Upper lobe of left lung (tissue), 6 donors: ENCODE measurements around the gene HSPB7. TPM values are rescaled to one million over a fixed set of nuclear protein-coding genes. Genes with fewer than 3 reads are reported as not detected.

Experiments
- ATAC-seq, 2 donors: fragments of 200-7000 bp; cut with Tn5 transposase; one replicate each; pipeline ENCODE4 v1.9.1; 2022; ENCODE audit warnings: mild to moderate bottlenecking in 2 of 2, moderate library complexity in 2 of 2; ENCODE audit not compliant: low FRiP score in 2 of 2
- DNase-seq, 2 donors: peaks; one replicate each; pipeline ENCODE4 v3.0.0-alpha.2; 2019 to 2020
- H3K27ac ChIP-seq, 4 donors: fragments of 200-600 bp; sonication (generic); one replicate each; pipeline ENCODE4 v1.5.1; 2016 to 2019
- H3K27me3 ChIP-seq, 4 donors: fragments of 200-600 bp; sonication (generic); one replicate each; pipeline ENCODE4 v1.5.1; 2017 to 2019
- H3K36me3 ChIP-seq, 4 donors: fragments of 200-600 bp; sonication (generic); one replicate each; pipeline ENCODE4 v1.5.1; 2016 to 2019
- H3K4me1 ChIP-seq, 4 donors: fragments of 200-600 bp; sonication (generic); one replicate each; pipeline ENCODE4 v1.5.1; 2018 to 2019
- H3K4me3 ChIP-seq, 4 donors: fragments of 200-600 bp; sonication (generic); one replicate each; pipeline ENCODE4 v1.5.1; 2017 to 2019; ENCODE audit warnings: mild to moderate bottlenecking in 2 of 4, moderate library complexity in 1 of 4
- H3K9me3 ChIP-seq, 4 donors: fragments of 200-600 bp; sonication (generic); one replicate each; pipeline ENCODE4 v1.5.1; 2018 to 2019
- EP300 ChIP-seq, 4 donors: sonication (generic); formaldehyde crosslinking; IDR thresholded peaks; one replicate each; pipeline ENCODE4 v1.5.1; 2017; ENCODE audit warnings: antibody characterized with exemption in 4 of 4, control low read depth in 2 of 4
- POLR2A ChIP-seq, 4 donors: fragments of 450-650 bp; IDR thresholded peaks; one replicate each; pipeline ENCODE4 v1.5.1; 2016 to 2017; ENCODE audit warnings: antibody characterized with exemption in 4 of 4, mild to moderate bottlenecking in 2 of 4
- POLR2AphosphoS5 ChIP-seq, 2 donors: sonication (generic); formaldehyde crosslinking; IDR thresholded peaks; one replicate each; pipeline ENCODE4 v1.5.1; 2017; ENCODE audit warnings: antibody characterized with exemption in 2 of 2
- WGBS, 2 donors: methylation state at CpG; one replicate each; pipeline ENCODE4 v1.1.5; 2017 to 2018; 5-methylcytosine and 5-hydroxymethylcytosine counted together
- total RNA-seq, 6 donors: library from RNA; depleted of rRNA in 4 of 6; stranded (reverse); fragments of >200 nt in 4 of 6; gene quantifications; one replicate each; pipeline versions ENCODE4 v1.1.0 to v1.2.1, GENCODE V29; 2016 to 2021
- TF ChIP-seq, protein P1 (sequence below), 6 experiments: fragments of 450-650 bp in 4 of 6; fragments of 200-600 bp in 2 of 6; sonication (generic) in 2 of 6; IDR thresholded peaks; one replicate each; pipeline ENCODE4 v1.5.1; 2016 to 2019; ENCODE audit warnings: antibody characterized with exemption in 6 of 6
- donor health status: DM: no; HTN: no; CAD: no; lungs with moderate emphysema.
- donor health status: DM: no; HTN: yes; CAD: no; lungs with severe emphysema.

HSPB7 gene
- total RNA-seq, 6 donors from 2014 or later = 1.0 to 9.2 (median 3.0) TPM

DNA sequence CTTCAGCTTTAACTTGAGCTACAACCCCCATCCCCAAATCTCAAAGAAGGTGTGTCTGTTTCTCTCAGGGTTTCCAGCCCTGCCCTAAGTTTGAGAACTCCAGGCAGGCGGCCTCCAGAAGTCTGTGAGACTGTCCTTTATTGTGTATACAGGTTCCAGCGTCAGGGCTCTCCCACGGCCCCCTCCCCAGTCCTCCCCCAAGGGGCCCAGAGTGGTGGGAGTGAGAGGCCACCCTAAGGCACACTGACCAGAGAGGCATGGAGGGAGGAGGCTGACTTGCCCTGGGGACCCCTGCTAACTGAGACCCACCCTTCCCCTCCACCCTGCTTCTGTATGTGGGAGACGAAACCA lies 4.0 kb downstream of the HSPB7 start:
- no peak for ATAC-seq
- 47 to 52% methylated on average over 3 to 4 of the region's 4 CpGs for WGBS, 2 donors
- Histone ChIP-seq H3K27ac (peak overlapping the region in 3 of 4 donors; percentile 67 to 78 (median 77)), H3K4me1 (peaks cover 17 to 30% (median 19%) of the 10 kb centered on the region in 4 donors), H3K36me3 (no peaks in the 10 kb centered on the region), H3K27me3 (no peaks in the 10 kb centered on the region), H3K9me3 (no peaks in the 10 kb centered on the region), H3K4me3 (no peak overlapping the region)
- TF ChIP-seq EP300 (IDR thresholded peaks at IDR 0.05) (no peak), POLR2AphosphoS5 (IDR thresholded peaks at IDR 0.05) (no peak), POLR2A (IDR thresholded peaks at IDR 0.05) (no peak)
- TF ChIP-seq, protein P1, sequence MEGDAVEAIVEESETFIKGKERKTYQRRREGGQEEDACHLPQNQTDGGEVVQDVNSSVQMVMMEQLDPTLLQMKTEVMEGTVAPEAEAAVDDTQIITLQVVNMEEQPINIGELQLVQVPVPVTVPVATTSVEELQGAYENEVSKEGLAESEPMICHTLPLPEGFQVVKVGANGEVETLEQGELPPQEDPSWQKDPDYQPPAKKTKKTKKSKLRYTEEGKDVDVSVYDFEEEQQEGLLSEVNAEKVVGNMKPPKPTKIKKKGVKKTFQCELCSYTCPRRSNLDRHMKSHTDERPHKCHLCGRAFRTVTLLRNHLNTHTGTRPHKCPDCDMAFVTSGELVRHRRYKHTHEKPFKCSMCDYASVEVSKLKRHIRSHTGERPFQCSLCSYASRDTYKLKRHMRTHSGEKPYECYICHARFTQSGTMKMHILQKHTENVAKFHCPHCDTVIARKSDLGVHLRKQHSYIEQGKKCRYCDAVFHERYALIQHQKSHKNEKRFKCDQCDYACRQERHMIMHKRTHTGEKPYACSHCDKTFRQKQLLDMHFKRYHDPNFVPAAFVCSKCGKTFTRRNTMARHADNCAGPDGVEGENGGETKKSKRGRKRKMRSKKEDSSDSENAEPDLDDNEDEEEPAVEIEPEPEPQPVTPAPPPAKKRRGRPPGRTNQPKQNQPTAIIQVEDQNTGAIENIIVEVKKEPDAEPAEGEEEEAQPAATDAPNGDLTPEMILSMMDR (IDR thresholded peaks at IDR 0.05) = no peak
- no peak for DNase-seq

DNA sequence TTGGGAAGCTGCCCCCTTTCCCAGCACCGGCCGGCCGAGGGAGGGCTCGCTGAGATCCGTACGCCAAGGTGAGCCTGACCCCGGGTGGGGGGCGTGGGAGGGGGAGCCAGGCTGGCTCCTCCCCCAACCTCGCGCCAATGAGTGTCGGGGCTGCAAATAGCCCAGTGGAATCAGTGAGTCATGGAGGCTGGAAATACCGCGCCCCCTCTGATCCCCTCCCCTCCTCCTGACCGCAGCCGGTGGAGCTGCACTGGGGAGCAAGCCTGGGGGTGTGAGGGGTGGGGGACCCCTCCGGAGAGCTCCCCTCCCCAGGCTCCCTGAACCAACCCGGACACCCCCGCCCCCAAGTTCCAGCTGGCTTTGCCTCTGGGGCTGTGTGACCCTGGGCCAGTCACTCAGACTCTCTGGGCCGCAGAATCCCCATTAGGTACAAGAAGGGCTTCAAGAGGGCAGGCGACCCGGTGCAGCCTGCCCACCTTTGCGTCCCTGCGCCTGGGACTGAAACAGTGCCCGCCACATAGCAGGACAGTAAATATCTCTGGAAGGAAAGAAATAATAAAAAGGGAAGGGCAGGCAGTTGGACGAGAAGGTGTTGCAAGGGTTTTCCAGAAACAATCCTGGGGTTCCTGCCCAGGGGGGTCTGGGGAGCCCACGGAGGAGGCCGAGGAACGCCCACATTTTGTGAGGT lies 4.5 kb downstream of the HSPB7 start:
- peak in 1 of 4 donors; percentile 44 for TF ChIP-seq EP300 (IDR thresholded peaks at IDR 0.05)
- TF ChIP-seq, protein P1 (IDR thresholded peaks at IDR 0.05) = no peak
- peak overlapping the region in 3 of 4 donors; percentile 30 to 51 (median 50) for H3K4me3 ChIP-seq
- WGBS, 2 donors = 24 to 31% methylated on average over 10 to 24 of the region's 28 CpGs
- H3K9me3 ChIP-seq = no peaks in the 10 kb centered on the region
- peak overlapping the region; percentile 25 to 78 (median 72) for H3K27ac ChIP-seq
- peaks cover 15 to 25% (median 18%) of the 10 kb centered on the region in 4 donors for H3K4me1 ChIP-seq
- ATAC-seq (peak; percentile 35 to 57), DNase-seq (peak in 1 of 2 donors; percentile 42)
- no peaks in the 10 kb centered on the region for H3K27me3 ChIP-seq
- H3K36me3 ChIP-seq = no peaks in the 10 kb centered on the region

DNA sequence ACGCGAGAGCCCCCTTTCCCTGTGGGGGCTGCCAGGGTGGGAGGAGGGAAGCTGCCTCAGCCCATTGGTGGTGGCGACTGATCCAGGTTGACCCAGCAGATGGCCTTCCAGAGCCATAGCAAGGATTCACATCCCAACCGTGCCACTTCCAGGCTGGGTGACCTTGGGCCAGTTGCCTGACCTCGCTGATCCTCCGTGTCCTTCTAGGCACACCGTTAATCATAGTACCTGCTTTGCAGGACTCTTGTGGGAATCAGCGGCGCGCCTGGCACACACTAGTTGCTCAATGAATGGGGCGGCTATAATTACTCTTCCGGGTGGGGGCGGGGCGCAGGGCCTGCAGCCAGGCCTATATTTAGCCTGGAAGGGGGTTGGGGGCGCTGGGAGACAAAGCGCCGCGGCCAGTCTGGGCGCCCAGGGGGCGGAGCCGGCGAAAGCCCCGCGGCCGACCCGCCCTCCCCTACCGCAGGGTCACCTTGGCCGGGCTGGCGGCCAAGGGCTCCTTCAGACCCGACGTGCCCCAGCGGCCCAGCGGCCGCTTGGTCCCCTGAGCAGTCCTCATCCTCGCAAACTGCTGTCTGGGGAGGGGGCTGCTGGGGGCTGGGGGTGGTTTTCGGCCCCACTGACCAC lies 5.1 kb downstream of the HSPB7 start:
- DNase-seq (peak; percentile 70 to 90), ATAC-seq (peak; percentile 35 to 48)
- Histone ChIP-seq H3K9me3 (no peaks in the 10 kb centered on the region), H3K27me3 (no peaks in the 10 kb centered on the region), H3K4me1 (peaks cover 15 to 19% (median 17%) of the 10 kb centered on the region in 4 donors), H3K36me3 (no peaks in the 10 kb centered on the region), H3K27ac (peak overlapping the region; percentile 25 to 78 (median 72)), H3K4me3 (peak overlapping the region; percentile 10 to 51 (median 40))
- TF ChIP-seq, protein P1 (IDR thresholded peaks at IDR 0.05) = no peak
- no peak for TF ChIP-seq POLR2AphosphoS5 (IDR thresholded peaks at IDR 0.05)
- TF ChIP-seq POLR2A (IDR thresholded peaks at IDR 0.05) = no peak
- TF ChIP-seq EP300 (IDR thresholded peaks at IDR 0.05) = no peak
- WGBS, 2 donors = 6 to 31% methylated on average over 6 to 19 of the region's 36 CpGs

DNA sequence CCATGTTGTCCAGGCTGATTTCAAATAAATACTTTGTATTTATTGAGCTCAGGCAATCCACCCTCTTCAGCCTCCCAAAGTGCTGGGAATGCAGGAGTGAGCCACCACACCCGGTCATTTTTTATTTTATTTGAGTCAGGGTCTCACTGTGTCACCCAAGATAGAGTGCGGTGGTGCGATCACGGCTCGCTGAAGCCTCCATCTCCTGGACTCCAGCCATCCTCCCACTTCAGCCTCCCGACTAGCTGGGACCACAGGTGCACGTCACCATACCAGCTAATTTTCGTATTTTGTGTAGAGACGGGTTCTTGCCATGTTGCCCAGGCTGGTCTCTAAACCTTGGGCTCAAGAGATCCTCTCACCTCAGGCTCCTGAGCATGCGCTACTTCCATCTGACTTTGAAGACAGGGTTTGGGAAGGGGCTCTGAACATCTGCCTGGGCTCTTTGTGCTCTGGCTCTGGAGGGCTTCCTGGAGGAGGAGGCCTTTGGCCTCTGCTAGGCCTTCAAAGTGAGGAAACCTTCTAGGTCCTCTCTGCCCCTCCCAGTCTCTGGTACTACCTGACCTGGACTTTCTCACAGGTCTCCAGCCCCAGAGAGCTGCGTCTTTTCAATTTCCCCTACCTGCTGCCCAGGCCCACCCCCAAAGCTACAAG lies 5.8 kb downstream of the HSPB7 start:
- H3K27ac ChIP-seq = peak overlapping the region in 2 of 4 donors; percentile 77 to 78
- DNase-seq (no peak), ATAC-seq (no peak)
- H3K4me1 ChIP-seq = peaks cover 15 to 19% (median 16%) of the 10 kb centered on the region in 4 donors
- H3K4me3 ChIP-seq = no peak overlapping the region
- H3K27me3 ChIP-seq = no peaks in the 10 kb centered on the region
- no peaks in the 10 kb centered on the region for H3K9me3 ChIP-seq
- 92 to 93% methylated on average over 11 of the region's 11 CpGs for WGBS, 2 donors
- H3K36me3 ChIP-seq = no peaks in the 10 kb centered on the region
- TF ChIP-seq POLR2AphosphoS5 (IDR thresholded peaks at IDR 0.05) (no peak), EP300 (IDR thresholded peaks at IDR 0.05) (no peak), POLR2A (IDR thresholded peaks at IDR 0.05) (no peak)
- TF ChIP-seq, protein P1 (IDR thresholded peaks at IDR 0.05) = no peak
